ENCODE results near the gene LARGE2.
"Not testable (repeated sequence)": the region's sequence is repeated elsewhere in the genome, so short reads cannot be mapped to it uniquely, and the experiment has no call there.

The LARGE2 gene

DNA sequence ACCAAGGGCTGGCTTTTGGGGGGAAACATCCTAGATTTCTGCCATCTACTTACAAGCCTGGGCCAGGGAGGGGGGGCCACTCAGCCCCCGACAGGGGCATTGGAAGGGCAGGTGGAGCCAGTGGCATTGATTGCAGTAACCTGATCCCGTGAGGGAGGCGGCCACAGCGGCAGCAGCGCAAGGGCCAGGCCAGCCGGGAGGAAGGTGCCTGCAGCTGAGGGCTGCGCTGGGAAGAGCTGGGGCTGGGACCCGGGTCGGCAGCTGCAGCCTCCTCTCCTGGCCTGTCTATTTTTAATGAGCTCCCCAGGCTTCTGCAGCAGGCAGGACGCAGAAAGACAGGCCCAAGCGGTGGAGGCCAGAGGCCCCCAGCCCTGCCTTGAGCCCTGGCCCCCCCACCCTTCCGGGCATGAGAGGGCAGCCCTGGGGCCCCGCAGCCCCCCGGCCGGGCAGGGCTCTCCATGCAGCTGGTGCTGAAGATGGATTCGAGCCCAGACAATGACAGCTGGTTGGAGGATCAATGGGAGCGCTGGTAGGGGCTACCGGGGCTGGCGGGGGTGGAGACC lies 26.0 kb upstream of the LARGE2 start:
- no peak for DNase-seq (ENCODE audit: low read depth)

- no peak for DNase-seq (ENCODE audit: low read depth)
Observed at GRCh38 chr11:45897556-45897955, 24.9 kb upstream of the LARGE2 start.

DNA sequence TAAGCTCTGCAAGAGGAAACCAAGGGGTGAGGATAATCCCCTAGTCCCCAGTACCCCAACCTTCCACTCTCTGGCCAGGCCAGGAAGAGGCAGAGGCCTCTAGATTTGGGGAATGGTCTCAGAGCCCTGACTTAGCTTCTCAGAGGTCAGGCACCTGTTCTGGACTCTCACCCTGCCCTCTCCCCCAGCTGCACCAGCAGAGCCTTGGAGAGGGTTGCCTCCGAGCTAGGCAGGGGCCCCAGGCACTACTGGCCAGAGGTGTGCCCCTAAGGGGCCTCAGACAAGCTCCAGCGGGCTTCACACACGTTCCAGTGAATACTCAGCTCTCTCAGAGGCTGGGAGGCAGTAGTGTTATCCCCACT lies 23.4 kb upstream of the LARGE2 start:
- DNase-seq (ENCODE audit: low read depth) = no peak

DNA sequence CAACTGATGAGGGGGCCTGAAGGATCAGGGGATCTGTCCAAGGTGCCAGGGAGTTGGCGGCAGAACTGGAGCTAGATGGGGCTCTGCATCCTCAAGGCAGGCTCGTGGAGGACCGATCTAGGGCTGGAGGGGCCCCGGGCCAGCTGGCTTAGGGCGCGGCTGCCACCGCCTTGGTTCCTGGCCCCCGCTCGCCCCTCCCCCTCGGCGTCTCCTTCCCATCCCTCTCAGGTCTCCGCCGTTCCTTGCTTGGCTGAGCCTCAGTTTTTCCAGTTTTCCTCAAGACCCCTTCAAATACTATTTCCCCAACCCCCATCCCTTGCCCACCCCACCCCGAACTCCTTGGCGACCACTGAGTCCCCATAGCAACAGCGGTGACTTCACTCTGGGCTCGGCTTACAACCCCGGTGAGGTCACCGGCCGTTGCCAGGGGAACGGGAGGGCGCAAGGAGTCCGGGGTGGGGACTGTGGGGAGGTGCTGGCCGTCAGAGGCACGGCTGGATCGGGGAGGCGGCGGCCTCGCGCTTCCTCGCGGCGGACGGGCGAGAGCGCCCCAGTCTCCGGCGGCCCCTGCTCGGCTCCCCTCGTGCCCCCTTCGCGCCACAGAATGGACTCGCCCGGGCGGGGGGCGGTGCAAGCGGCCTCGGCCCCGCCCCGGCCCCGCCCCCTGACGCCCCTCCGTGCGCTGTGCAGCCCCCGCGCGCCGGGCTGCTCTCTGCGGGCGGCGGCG lies 22.8 kb upstream of the LARGE2 start:
- peak; percentile 54 for DNase-seq (ENCODE audit: low read depth)

GRCh38 chr11:45900175-45900800 lies 22.2 kb upstream of the LARGE2 start:
- DNase-seq (ENCODE audit: low read depth) = not testable (repeated sequence)

GRCh38 chr11:45900916-45901617 lies 21.4 kb upstream of the LARGE2 start:
- DNase-seq (ENCODE audit: low read depth) = no peak

DNA sequence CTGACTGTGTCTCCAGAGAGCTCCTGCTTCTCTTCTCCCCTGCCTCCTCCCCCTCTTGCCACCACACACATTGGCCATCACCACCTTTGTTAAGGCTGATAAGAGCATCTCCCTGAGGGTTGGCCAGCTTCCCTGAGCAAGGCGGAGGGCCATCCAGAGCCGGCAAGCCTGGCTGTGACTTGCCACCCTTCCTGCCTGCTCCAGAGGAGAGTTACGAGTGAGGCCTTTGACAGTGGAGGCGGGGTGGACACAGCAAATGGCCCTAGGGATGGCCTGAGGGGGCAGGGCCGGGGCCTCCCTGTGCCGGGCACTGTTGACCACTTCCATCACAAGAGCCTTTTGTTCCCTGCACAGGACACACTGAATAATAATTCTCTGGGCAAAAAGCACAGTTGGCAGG lies 20.8 kb upstream of the LARGE2 start:
- no peak for DNase-seq (ENCODE audit: low read depth)

GRCh38 chr11:45902452-45903380 lies 19.7 kb upstream of the LARGE2 start:
- DNase-seq (ENCODE audit: low read depth) = no peak

GRCh38 chr11:45904309-45904915 lies 18.0 kb upstream of the LARGE2 start:
- no peak for DNase-seq (ENCODE audit: low read depth)

DNA sequence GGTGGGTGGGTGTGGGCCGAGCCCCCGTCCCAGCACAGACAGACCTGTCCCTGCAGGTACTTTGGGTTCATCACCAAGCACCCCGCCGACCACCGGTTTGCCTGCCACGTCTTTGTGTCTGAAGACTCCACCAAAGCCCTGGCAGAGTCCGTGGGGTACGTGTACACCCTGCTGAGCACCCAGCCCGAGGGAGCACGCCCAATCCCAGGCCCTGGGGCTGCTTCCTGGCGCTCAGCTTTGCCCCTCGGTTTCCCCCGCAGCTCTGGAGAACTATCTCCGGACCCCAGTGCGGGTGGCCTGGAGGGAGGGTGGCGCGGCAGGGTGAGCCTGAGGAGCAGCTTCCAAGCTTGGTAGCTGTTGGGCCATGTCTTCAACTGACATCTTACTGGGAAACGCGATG lies 17.4 kb upstream of the LARGE2 start:
- DNase-seq (ENCODE audit: low read depth) = no peak

DNA sequence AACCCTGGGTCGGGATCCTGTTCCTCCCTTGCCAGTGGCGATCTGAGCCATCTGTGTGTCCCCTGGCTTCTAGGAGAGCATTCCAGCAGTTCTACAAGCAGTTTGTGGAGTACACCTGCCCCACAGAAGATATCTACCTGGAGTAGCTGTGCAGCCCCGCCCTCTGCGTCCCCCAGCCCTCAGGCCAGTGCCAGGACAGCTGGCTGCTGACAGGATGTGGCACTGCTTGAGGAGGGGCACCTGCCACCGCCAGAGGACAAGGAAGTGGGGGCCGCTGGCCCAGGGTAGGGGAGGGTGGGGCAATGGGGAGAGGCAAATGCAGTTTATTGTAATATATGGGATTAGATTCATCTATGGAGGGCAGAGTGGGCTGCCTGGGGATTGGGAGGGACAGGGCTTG lies 16.9 kb upstream of the LARGE2 start:
- not testable (repeated sequence) for DNase-seq (ENCODE audit: low read depth)

DNA sequence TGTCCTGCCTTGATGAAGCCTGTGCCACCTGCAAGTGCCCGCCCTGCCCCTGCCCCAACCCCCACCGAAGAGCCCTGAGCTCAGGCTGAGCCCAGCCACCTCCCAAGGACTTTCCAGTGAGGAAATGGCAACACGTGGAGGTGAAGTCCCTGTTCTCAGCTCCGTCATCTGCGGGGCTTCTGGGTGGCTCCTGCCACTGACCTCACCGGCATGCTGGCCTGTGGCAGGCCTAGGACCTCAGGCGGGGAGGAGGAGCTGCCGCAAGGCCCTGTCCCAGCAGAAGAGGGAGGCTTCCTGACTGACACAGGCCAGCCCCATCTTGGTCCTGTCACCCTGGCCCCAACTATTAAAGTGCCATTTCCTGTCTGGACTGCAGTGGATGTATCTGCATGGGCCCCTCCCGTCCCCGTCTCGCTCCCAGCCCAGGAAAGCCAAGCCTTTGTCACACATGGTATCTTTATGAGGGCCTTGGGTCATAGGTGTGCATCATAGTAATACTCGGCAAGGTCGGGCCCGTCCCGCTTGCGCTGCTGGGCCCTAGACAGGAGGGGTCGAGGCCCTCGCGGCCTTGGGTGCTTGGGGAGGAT lies 16.3 kb upstream of the LARGE2 start:
- no peak for DNase-seq (ENCODE audit: low read depth)

DNA sequence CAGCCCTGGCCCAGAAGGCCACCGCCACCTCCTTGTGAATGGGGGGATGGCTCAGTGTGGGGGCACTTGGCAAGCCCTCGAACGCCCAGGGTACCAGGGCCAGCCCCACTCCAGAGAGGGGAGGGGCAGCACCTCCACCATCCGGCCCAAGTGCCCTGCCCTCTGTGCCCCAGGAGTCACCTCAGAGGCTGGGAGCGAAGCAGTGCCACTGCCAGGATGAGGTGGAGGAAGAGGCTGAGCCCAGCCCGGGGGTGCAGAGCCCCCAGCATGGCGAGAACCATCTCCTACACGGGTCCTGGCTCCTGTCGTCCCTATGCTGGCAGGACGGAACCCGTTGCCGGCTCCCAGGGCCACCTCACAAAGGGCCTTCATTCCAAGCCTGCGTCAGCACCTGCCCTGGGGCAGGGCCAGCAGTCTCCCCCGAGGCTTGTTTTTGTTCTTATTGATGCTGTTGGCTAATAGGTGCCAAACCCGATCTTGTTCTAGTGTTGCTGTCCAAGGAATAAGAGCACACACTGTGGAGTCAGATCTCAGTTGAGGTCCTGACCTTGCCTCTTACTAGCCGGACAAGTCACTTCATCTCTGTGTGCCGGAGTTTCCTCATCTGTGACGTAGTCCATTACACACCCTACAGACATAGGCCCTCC lies 15.4 kb upstream of the LARGE2 start, which contains the start of gene FREY1:
Gene FREY1, minus strand, starts transcription at position 307 of the 647 bp plus-strand sequence. Its CDS starts 26 bp downstream, at position 281.
- DNase-seq (ENCODE audit: low read depth) = no peak

DNA sequence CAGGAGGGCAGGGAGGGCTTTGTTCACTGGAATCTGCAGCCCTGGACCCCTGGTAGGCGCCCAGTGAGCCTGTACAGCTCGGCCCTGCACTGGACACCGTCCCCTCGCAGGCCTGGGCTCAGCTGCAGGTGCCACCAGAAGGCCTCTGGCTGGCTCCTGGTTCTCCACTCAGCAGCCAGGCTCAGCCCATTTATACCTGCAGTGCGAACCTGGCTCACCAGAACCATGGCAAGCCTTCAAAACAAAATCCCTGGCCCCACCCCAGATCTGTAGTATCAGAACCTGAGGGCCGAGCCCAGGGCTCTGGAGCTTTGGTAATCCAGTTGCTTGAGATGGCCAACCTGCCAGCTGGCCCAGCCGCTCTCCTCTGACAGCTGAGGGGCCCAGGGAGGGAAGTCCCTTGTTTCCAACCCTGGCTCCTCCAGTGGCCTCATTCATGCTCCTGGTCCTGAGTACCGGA lies 14.5 kb upstream of the LARGE2 start:
- DNase-seq (ENCODE audit: low read depth) = no peak

- DNase-seq (ENCODE audit: low read depth) = no peak
Observed at GRCh38 chr11:45909594-45910475, 12.6 kb upstream of the LARGE2 start.

GRCh38 chr11:45910623-45911022 lies 11.8 kb upstream of the LARGE2 start:
- DNase-seq (ENCODE audit: low read depth) = no peak

- no peak for DNase-seq (ENCODE audit: low read depth)
Observed at GRCh38 chr11:45913514-45913913, 8.9 kb upstream of the LARGE2 start.

- no peak for DNase-seq (ENCODE audit: low read depth)
Observed at GRCh38 chr11:45913942-45914635, 8.4 kb upstream of the LARGE2 start.

GRCh38 chr11:45915446-45915845 lies 7.0 kb upstream of the LARGE2 start:
- no peak for DNase-seq (ENCODE audit: low read depth)

Measured in activated gamma-delta T cell treated with anti-CD3 and anti-CD28 coated beads, Interleukin-2, amount 50 U/mL, for 16 hours (primary cell).